ENCODE measurements around the gene KHNYN.

The KHNYN gene

GRCh38 chr14:24388474-24389179 lies 41.1 kb upstream of the KHNYN start:
- Histone ChIP-seq H3K27me3 (ENCODE audit: insufficient read depth, low read length, poor library complexity, severe bottlenecking) (no peaks in the 10 kb centered on the region), H3K9me2 (replicated peaks; ENCODE audit: low read depth, low read length) (no peaks in the 10 kb centered on the region), H4K20me1 (ENCODE audit: insufficient read depth, low read length, poor library complexity, severe bottlenecking) (no peaks in the 10 kb centered on the region), H3K79me2 (ENCODE audit: insufficient read depth, low read length) (no peaks in the 10 kb centered on the region), H3K9me3 (ENCODE audit: insufficient read depth, low read depth, low read length) (no peaks in the 10 kb centered on the region), H3K36me3 (ENCODE audit: insufficient read depth, low read length) (no peaks in the 10 kb centered on the region), H2AFZ (ENCODE audit: low read length) (peak overlapping the region; percentile 27), H3K4me3 (ENCODE audit: low read length, poor library complexity, severe bottlenecking) (no peak overlapping the region), H3K9ac (ENCODE audit: low read depth, low read length, poor library complexity, severe bottlenecking) (no peak overlapping the region), H3F3A (ENCODE audit: low read depth) (no peaks in the 10 kb centered on the region), H3K4me2 (ENCODE audit: low read depth, low read length, poor library complexity, severe bottlenecking) (no peak overlapping the region), H3K4me1 (ENCODE audit: insufficient read depth, low read length, poor library complexity, severe bottlenecking) (peaks cover 25% of the 10 kb centered on the region)
- TF ChIP-seq CTCF (conservative IDR thresholded peaks at IDR 0.05; ENCODE audit: low read length), result no peak
- TF ChIP-seq EZH2phosphoT487 (IDR thresholded peaks at IDR 0.05; ENCODE audit: borderline replicate concordance), result no peak

DNA sequence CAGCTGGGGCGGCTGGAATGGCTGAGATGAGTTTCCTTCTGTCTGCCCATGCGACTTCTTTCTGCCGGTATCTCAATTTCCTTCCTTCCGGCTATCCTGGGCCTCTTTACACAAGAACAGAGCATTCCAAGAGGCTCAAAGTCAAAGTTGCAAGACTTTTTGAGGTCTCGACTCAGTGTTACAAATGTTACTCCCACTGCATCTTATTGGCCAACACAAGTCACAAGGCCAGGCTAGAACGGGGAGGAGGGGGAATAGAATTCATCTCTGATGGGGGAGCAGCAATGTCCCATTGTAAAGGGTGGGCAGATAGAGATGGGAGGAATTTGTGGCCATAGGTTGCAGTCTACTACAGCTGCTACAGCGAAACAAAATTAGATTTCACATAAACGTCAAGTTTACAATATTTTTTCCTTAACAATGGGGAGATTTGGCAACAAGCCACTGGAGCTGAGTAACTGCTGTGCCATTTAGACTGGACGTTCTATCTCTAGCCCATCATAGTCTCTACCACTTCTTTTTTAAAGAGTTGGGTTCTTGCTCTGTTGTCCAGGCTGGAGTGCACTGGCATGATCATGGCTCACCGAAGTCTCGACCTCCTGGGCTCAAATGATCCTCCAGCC lies 40.4 kb upstream of the KHNYN start:
- Histone ChIP-seq H3K4me3 (ENCODE audit: low read length, poor library complexity, severe bottlenecking) (no peak overlapping the region), H3K36me3 (ENCODE audit: insufficient read depth, low read length) (no peaks in the 10 kb centered on the region), H3K4me1 (ENCODE audit: insufficient read depth, low read length, poor library complexity, severe bottlenecking) (peaks cover 32% of the 10 kb centered on the region), H3K27me3 (ENCODE audit: insufficient read depth, low read length, poor library complexity, severe bottlenecking) (no peaks in the 10 kb centered on the region), H2AFZ (ENCODE audit: low read length) (no peak overlapping the region), H3K9me2 (replicated peaks; ENCODE audit: low read depth, low read length) (no peaks in the 10 kb centered on the region), H4K20me1 (ENCODE audit: insufficient read depth, low read length, poor library complexity, severe bottlenecking) (no peaks in the 10 kb centered on the region), H3F3A (ENCODE audit: low read depth) (no peaks in the 10 kb centered on the region), H3K79me2 (ENCODE audit: insufficient read depth, low read length) (no peaks in the 10 kb centered on the region), H3K9ac (ENCODE audit: low read depth, low read length, poor library complexity, severe bottlenecking) (no peak overlapping the region), H3K9me3 (ENCODE audit: insufficient read depth, low read depth, low read length) (no peaks in the 10 kb centered on the region), H3K4me2 (ENCODE audit: low read depth, low read length, poor library complexity, severe bottlenecking) (no peak overlapping the region)
- TF ChIP-seq EZH2phosphoT487 (IDR thresholded peaks at IDR 0.05; ENCODE audit: borderline replicate concordance), result no peak
- TF ChIP-seq CTCF (conservative IDR thresholded peaks at IDR 0.05; ENCODE audit: low read length), result no peak

DNA sequence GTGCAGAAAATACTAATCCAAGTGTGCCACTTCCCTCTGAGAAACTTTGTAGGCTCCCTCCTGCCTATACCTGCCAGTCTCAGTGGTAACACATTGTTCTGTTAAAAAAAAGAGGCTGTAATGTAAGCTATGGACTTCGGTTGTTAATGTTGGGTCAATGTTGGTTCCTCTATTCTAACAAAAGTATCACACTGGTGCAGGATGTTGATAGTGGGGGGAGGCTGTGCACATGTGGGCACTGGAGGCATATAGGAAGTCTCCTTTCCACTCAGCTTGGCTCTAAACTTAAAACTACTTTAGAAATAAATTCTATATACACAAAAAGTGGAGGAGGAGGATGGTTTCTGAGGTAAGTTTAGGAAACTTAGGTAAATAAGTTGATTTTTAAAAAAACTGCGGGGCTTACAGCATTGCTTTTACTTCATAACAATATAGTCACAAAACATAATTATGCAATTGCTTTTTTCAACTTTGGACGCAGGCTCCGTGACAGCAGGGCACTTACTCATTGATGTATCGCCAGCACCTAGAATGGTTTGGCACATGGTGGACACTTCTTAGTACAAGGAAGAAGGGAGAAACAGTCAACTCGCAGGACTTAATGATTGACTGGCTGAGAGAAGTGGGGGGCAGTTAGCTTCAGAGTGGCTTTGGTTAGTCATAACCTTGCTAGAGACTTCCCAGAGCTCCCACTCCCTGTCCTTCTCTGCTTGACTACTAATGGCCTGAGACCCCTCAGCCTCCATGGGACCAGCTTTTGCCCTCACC lies 38.9 kb upstream of the KHNYN start:
- no peak for TF ChIP-seq EZH2phosphoT487 (IDR thresholded peaks at IDR 0.05; ENCODE audit: borderline replicate concordance)
- TF ChIP-seq CTCF (conservative IDR thresholded peaks at IDR 0.05; ENCODE audit: low read length), result no peak
- Histone ChIP-seq H3K79me2 (ENCODE audit: insufficient read depth, low read length) (no peaks in the 10 kb centered on the region), H3K9ac (ENCODE audit: low read depth, low read length, poor library complexity, severe bottlenecking) (peak overlapping the region; percentile 34), H3K9me2 (replicated peaks; ENCODE audit: low read depth, low read length) (no peaks in the 10 kb centered on the region), H3K27me3 (ENCODE audit: insufficient read depth, low read length, poor library complexity, severe bottlenecking) (no peaks in the 10 kb centered on the region), H2AFZ (ENCODE audit: low read length) (peak overlapping the region; percentile 77), H3K4me3 (ENCODE audit: low read length, poor library complexity, severe bottlenecking) (no peak overlapping the region), H3K9me3 (ENCODE audit: insufficient read depth, low read depth, low read length) (no peaks in the 10 kb centered on the region), H3F3A (ENCODE audit: low read depth) (peaks cover 9% of the 10 kb centered on the region; the same call in 1 of the 2 replicates), H3K4me1 (ENCODE audit: insufficient read depth, low read length, poor library complexity, severe bottlenecking) (peaks cover 47% of the 10 kb centered on the region), H3K36me3 (ENCODE audit: insufficient read depth, low read length) (no peaks in the 10 kb centered on the region), H4K20me1 (ENCODE audit: insufficient read depth, low read length, poor library complexity, severe bottlenecking) (no peaks in the 10 kb centered on the region), H3K4me2 (ENCODE audit: low read depth, low read length, poor library complexity, severe bottlenecking) (no peak overlapping the region)
